Activated T-cell treated with anti-CD3 and anti-CD28 coated beads for 48 hours (primary cell): ENCODE results near the gene BEX2.
"Not testable (repeated sequence)": the region's sequence is repeated elsewhere in the genome, so short reads cannot be mapped to it uniquely, and the experiment has no call there.

Experiments used
- DNase-seq: peaks from one replicate; pipeline ENCODE4 v3.0.0-alpha.2; 2020; ENCODE audit warnings: low read depth

BEX2 gene

GRCh38 chrX:103310555-103311398 is at the start of gene BEX2:
BEX2 (minus strand) TSS chrX:103310990; CDS start chrX:103309976, 1,014 bp downstream.
- peak; percentile 79 for DNase-seq

GRCh38 chrX:103360092-103360491 is 49.3 kb upstream of the BEX2 start:
- DNase-seq = no peak

- not testable (repeated sequence) for DNase-seq
Measured at GRCh38 chrX:103359605-103360004, 48.8 kb upstream of the BEX2 start.

- DNase-seq = no peak
Measured at GRCh38 chrX:103357871-103358270, 47.1 kb upstream of the BEX2 start.

GRCh38 chrX:103356858-103357257 is 46.1 kb upstream of the BEX2 start:
- no peak for DNase-seq

- no peak for DNase-seq
Measured at GRCh38 chrX:103356130-103356798, 45.5 kb upstream of the BEX2 start, which contains the start of gene TCEAL9. TCEAL9 (plus strand) TSS chrX:103356506; CDS start chrX:103357685, 1,179 bp downstream.

GRCh38 chrX:103347682-103348397 is 37.0 kb upstream of the BEX2 start:
- no peak for DNase-seq

- DNase-seq = no peak
Measured at GRCh38 chrX:103344606-103345005, 33.8 kb upstream of the BEX2 start.

GRCh38 chrX:103343105-103343504 is 32.3 kb upstream of the BEX2 start:
- DNase-seq = no peak

- DNase-seq = no peak
Measured at GRCh38 chrX:103338663-103339062, 27.9 kb upstream of the BEX2 start.

- DNase-seq = no peak
Measured at GRCh38 chrX:103330681-103331288, 20.0 kb upstream of the BEX2 start.

- no peak for DNase-seq
Measured at GRCh38 chrX:103329991-103330390, 19.2 kb upstream of the BEX2 start, which contains the start of gene TCEAL7. TCEAL7 (plus strand) TSS chrX:103330239; CDS start chrX:103331404, 1,165 bp downstream.

- DNase-seq = no peak
Measured at GRCh38 chrX:103311399-103311780, 600 bp upstream of the BEX2 start.

GRCh38 chrX:103309860-103310554 is 783 bp downstream of the BEX2 start:
- DNase-seq = no peak

- not testable (repeated sequence) for DNase-seq
Measured at GRCh38 chrX:103305666-103306065, 5.1 kb downstream of the BEX2 start.

GRCh38 chrX:103304705-103305104 is 6.1 kb downstream of the BEX2 start:
- DNase-seq = no peak

- no peak for DNase-seq
Measured at GRCh38 chrX:103293118-103293517, 17.7 kb downstream of the BEX2 start.

- DNase-seq = no peak
Measured at GRCh38 chrX:103279624-103280023, 31.2 kb downstream of the BEX2 start.

GRCh38 chrX:103276581-103277002 is 34.2 kb downstream of the BEX2 start, which contains the start of gene TCEAL5:
TCEAL5 (minus strand) TSS chrX:103276750; CDS start chrX:103274563, 2,187 bp downstream.
- no peak for DNase-seq

GRCh38 chrX:103275947-103276567 is 34.7 kb downstream of the BEX2 start:
- DNase-seq = no peak

- DNase-seq = no peak
Measured at GRCh38 chrX:103274284-103274683, 36.5 kb downstream of the BEX2 start.
